Liver (tissue), 9 donors: ENCODE results near the gene PATJ. TPM values are rescaled to one million over a fixed set of nuclear protein-coding genes. Genes with fewer than 3 reads are reported as not detected.

Source experiments
- DNase-seq: peaks from one replicate; pipeline ENCODE4 v3.0.0-alpha.2; 2017; ENCODE audit warnings: low spot score
- H3K27ac ChIP-seq, 2 donors: one replicate each; pipeline ENCODE4 v1.7.0; 2013; ENCODE audit warnings: inconsistent platforms in 2 of 2, low read length in 2 of 2, control low read depth in 1 of 2, low read depth in 1 of 2, mild to moderate bottlenecking in 1 of 2
- H3K27me3 ChIP-seq, 4 donors: one replicate each; pipeline versions ENCODE4 v1.6.1 to v1.7.0; 2013; ENCODE audit warnings: low read length in 3 of 4, inconsistent platforms in 1 of 4, mild to moderate bottlenecking in 1 of 4, moderate library complexity in 1 of 4; ENCODE audit not compliant: control insufficient read depth in 4 of 4, insufficient read depth in 4 of 4
- H3K36me3 ChIP-seq, 4 donors: one replicate each; pipeline versions ENCODE4 v1.6.1 to v1.7.0; 2013; ENCODE audit warnings: low read length in 3 of 4, mild to moderate bottlenecking in 3 of 4, low read depth in 1 of 4, moderate library complexity in 1 of 4; ENCODE audit not compliant: control insufficient read depth in 4 of 4, insufficient read depth in 3 of 4
- H3K4me1 ChIP-seq, 4 donors: one replicate each; pipeline versions ENCODE4 v1.6.1 to v1.7.0; 2013; ENCODE audit warnings: low read length in 3 of 4, mild to moderate bottlenecking in 3 of 4, moderate library complexity in 1 of 4; ENCODE audit not compliant: control insufficient read depth in 4 of 4, insufficient read depth in 4 of 4
- H3K4me3 ChIP-seq, 3 donors: one replicate each; pipeline versions ENCODE4 v1.6.1 to v1.7.0; 2013; ENCODE audit warnings: low read length in 3 of 3, control low read depth in 1 of 3, low read depth in 1 of 3, mild to moderate bottlenecking in 1 of 3
- H3K9ac ChIP-seq, 2 donors: one replicate each; pipeline ENCODE4 v1.7.0; 2013; ENCODE audit warnings: low read length in 2 of 2, mild to moderate bottlenecking in 2 of 2, moderate library complexity in 2 of 2, control low read depth in 1 of 2, low read depth in 1 of 2
- H3K9me3 ChIP-seq, 4 donors: one replicate each; pipeline versions ENCODE4 v1.6.1 to v1.7.0; 2013; ENCODE audit warnings: low read length in 3 of 4; ENCODE audit not compliant: control insufficient read depth in 4 of 4
- ATF3 ChIP-seq: IDR thresholded peaks from 2 replicates; pipeline ENCODE4 v1.6.1; 2016; ENCODE audit warnings: antibody characterized with exemption
- EGR1 ChIP-seq, 2 donors: IDR thresholded peaks; 2 replicates each; pipeline ENCODE4 v1.6.1; 2016 to 2018; ENCODE audit warnings: antibody characterized with exemption in 2 of 2, low read depth in 2 of 2
- FOXA1 ChIP-seq: IDR thresholded peaks from 2 replicates; pipeline ENCODE4 v1.6.1; 2016; ENCODE audit warnings: antibody characterized with exemption
- FOXA2 ChIP-seq: IDR thresholded peaks from 2 replicates; pipeline ENCODE4 v1.6.1; 2016; ENCODE audit warnings: antibody characterized with exemption
- GABPA ChIP-seq, 2 donors: IDR thresholded peaks in 1 of 2; conservative IDR thresholded peaks in 1 of 2; 2 replicates each; pipeline ENCODE4 v1.6.1; 2016; ENCODE audit warnings: antibody characterized with exemption in 2 of 2, mild to moderate bottlenecking in 1 of 2, moderate library complexity in 1 of 2
- HNF4G ChIP-seq: IDR thresholded peaks from 2 replicates; pipeline ENCODE4 v1.6.1; 2016; ENCODE audit warnings: antibody characterized with exemption
- JUND ChIP-seq, 2 donors: IDR thresholded peaks; 2 replicates each; pipeline ENCODE4 v1.6.1; 2016; ENCODE audit warnings: antibody characterized with exemption in 2 of 2
- RXRA ChIP-seq, 2 donors: IDR thresholded peaks; 2 replicates each; pipeline ENCODE4 v1.6.1; 2017 to 2018; ENCODE audit warnings: antibody characterized with exemption in 2 of 2, mild to moderate bottlenecking in 1 of 2
- SP1 ChIP-seq: IDR thresholded peaks from 2 replicates; pipeline ENCODE4 v1.6.1; 2018; ENCODE audit warnings: antibody characterized with exemption, mild to moderate bottlenecking
- TAF1 ChIP-seq: conservative IDR thresholded peaks from 2 replicates; pipeline ENCODE4 v1.6.1; 2016; ENCODE audit warnings: antibody characterized with exemption, mild to moderate bottlenecking
- YY1 ChIP-seq: IDR thresholded peaks from 2 replicates; pipeline ENCODE4 v1.6.1; 2016; ENCODE audit warnings: antibody characterized with exemption, mild to moderate bottlenecking
- WGBS: extraction: QIAGEN DNeasy Blood & Tissue Kit; methylation state at CpG from one replicate; pipeline ENCODE4 v1.1.7; 2013; 5-methylcytosine and 5-hydroxymethylcytosine counted together
- polyA plus RNA-seq, 2 donors: library from polyadenylated mRNA; stranded (reverse) in 1 of 2; unstranded in 1 of 2; fragments of 200-250 nt in 1 of 2; fragments of >200 nt in 1 of 2; fragmentation: Nextera tagmentation in 1 of 2; extraction: Ambion mirVana in 1 of 2; gene quantifications; one replicate each; pipeline versions ENCODE4 v1.2.1 to v1.2.3, GENCODE V29; 2013 to 2015
- total RNA-seq, 2 donors: library from RNA; depleted of rRNA; stranded (reverse); fragments of >200 nt; gene quantifications; one replicate each; pipeline ENCODE4 v1.2.3, GENCODE V29; 2014
- TF ChIP-seq, protein P1 (sequence below): IDR thresholded peaks from 2 replicates; pipeline ENCODE4 v1.6.1; 2016; ENCODE audit warnings: antibody characterized with exemption
- TF ChIP-seq, protein P2 (sequence below): fragments of 150-350 bp; IDR thresholded peaks from 2 replicates; pipeline ENCODE4 v1.5.1; 2017; ENCODE audit warnings: improper control_type of control experiment, low read depth, low read length; ENCODE audit not compliant: missing input control
- TF ChIP-seq, protein P3 (sequence below): IDR thresholded peaks from 2 replicates; pipeline ENCODE4 v1.6.1; 2016; ENCODE audit warnings: antibody characterized with exemption
- TF ChIP-seq, protein P4 (sequence below): IDR thresholded peaks from 2 replicates; pipeline ENCODE4 v1.6.1; 2016; ENCODE audit warnings: antibody characterized with exemption, mild to moderate bottlenecking
- donor health status: healthy.
- donor health status: healthy.
- donor health status: healthy.
- donor health status: healthy.
- donor health status: healthy.

PATJ gene
- total and polyA plus RNA-seq, 4 donors, result 5.7 to 29.8 (median 9.0) TPM

DNA sequence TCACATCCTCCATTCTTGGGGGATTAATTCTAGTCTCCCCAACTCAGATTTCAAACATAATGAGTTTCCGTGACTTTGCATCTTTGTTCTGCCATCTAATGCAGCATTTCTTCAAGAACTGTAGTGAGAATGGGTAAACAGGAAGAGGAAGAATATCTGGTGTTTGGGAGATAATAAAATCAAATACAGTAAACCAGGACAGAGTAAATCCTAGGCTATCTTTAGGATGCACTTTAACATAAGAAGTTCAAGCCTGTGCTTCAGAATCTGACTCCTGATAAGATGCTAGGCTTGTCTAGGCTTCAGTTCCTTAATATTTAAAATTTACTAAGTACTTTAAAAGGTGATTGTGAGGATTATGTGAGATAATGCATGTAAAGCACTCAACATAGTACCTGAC is 27.9 kb downstream of the PATJ start:
- Histone ChIP-seq H3K9me3 (no peaks in the 10 kb centered on the region), H3K36me3 (peaks cover 3 to 14% (median 9%) of the 10 kb centered on the region in 4 donors), H3K4me3 (no peak overlapping the region), H3K27me3 (no peaks in the 10 kb centered on the region), H3K4me1 (no peaks in the 10 kb centered on the region), H3K9ac (no peak overlapping the region), H3K27ac (no peak overlapping the region)
- WGBS, result 88% methylated on average over 1 of the region's 1 CpG
- TF ChIP-seq JUND (IDR thresholded peaks at IDR 0.05), result no peak
- no peak for TF ChIP-seq SP1
- no peak for TF ChIP-seq TAF1
- TF ChIP-seq, protein P1, sequence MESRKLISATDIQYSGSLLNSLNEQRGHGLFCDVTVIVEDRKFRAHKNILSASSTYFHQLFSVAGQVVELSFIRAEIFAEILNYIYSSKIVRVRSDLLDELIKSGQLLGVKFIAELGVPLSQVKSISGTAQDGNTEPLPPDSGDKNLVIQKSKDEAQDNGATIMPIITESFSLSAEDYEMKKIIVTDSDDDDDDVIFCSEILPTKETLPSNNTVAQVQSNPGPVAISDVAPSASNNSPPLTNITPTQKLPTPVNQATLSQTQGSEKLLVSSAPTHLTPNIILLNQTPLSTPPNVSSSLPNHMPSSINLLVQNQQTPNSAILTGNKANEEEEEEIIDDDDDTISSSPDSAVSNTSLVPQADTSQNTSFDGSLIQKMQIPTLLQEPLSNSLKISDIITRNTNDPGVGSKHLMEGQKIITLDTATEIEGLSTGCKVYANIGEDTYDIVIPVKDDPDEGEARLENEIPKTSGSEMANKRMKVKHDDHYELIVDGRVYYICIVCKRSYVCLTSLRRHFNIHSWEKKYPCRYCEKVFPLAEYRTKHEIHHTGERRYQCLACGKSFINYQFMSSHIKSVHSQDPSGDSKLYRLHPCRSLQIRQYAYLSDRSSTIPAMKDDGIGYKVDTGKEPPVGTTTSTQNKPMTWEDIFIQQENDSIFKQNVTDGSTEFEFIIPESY, result no peak
- TF ChIP-seq FOXA2, result no peak
- TF ChIP-seq GABPA (IDR thresholded peaks at IDR 0.05 in 1 of 2, conservative IDR thresholded peaks at IDR 0.05 in 1 of 2), result no peak
- TF ChIP-seq RXRA (IDR thresholded peaks at IDR 0.05), result no peak
- TF ChIP-seq HNF4G, result no peak
- TF ChIP-seq, protein P2, sequence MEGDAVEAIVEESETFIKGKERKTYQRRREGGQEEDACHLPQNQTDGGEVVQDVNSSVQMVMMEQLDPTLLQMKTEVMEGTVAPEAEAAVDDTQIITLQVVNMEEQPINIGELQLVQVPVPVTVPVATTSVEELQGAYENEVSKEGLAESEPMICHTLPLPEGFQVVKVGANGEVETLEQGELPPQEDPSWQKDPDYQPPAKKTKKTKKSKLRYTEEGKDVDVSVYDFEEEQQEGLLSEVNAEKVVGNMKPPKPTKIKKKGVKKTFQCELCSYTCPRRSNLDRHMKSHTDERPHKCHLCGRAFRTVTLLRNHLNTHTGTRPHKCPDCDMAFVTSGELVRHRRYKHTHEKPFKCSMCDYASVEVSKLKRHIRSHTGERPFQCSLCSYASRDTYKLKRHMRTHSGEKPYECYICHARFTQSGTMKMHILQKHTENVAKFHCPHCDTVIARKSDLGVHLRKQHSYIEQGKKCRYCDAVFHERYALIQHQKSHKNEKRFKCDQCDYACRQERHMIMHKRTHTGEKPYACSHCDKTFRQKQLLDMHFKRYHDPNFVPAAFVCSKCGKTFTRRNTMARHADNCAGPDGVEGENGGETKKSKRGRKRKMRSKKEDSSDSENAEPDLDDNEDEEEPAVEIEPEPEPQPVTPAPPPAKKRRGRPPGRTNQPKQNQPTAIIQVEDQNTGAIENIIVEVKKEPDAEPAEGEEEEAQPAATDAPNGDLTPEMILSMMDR, result no peak
- TF ChIP-seq, protein P3, sequence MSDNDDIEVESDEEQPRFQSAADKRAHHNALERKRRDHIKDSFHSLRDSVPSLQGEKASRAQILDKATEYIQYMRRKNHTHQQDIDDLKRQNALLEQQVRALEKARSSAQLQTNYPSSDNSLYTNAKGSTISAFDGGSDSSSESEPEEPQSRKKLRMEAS, result no peak
- DNase-seq, result no peak

DNA sequence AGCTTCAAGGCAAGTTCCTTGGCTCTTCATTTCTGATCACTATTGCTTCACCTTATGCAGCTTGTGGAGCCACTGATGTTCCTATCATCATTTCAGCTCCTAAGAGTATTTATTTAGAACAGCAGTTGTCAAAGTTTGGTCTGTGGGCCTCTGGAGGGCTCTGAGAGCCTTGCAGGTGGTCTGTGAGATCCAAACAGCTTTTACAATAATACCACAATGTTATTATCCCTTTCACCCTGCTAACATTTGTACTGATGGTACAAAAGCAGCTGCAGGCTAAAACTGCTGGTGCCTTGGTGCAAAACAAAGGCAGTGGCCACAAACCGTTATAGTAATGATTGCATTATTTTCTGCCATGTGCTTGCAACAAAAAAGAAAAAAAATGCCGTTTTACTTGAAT is 33.8 kb downstream of the PATJ start:
- H3K36me3 ChIP-seq, result peaks cover 0 to 3% (median 2%) of the 10 kb centered on the region in 4 donors
- H3K27me3 ChIP-seq, result no peaks in the 10 kb centered on the region
- WGBS, result 96% methylated on average over 2 of the region's 2 CpGs
- H3K27ac ChIP-seq, result no peak overlapping the region
- H3K4me3 ChIP-seq, result no peak overlapping the region
- no peaks in the 10 kb centered on the region for H3K4me1 ChIP-seq
- DNase-seq, result no peak
- TF ChIP-seq, protein P1, result no peak
- no peak for TF ChIP-seq EGR1 (IDR thresholded peaks at IDR 0.05; ENCODE audit: low read depth in 2 of 2)
- TF ChIP-seq, protein P2, result no peak
- no peak for TF ChIP-seq JUND (IDR thresholded peaks at IDR 0.05)
- TF ChIP-seq, protein P3, result no peak
- no peak for TF ChIP-seq HNF4G
- TF ChIP-seq FOXA1, result no peak
- TF ChIP-seq ATF3, result no peak
- no peak for TF ChIP-seq SP1
- TF ChIP-seq GABPA (IDR thresholded peaks at IDR 0.05 in 1 of 2, conservative IDR thresholded peaks at IDR 0.05 in 1 of 2), result no peak
- TF ChIP-seq, protein P4, sequence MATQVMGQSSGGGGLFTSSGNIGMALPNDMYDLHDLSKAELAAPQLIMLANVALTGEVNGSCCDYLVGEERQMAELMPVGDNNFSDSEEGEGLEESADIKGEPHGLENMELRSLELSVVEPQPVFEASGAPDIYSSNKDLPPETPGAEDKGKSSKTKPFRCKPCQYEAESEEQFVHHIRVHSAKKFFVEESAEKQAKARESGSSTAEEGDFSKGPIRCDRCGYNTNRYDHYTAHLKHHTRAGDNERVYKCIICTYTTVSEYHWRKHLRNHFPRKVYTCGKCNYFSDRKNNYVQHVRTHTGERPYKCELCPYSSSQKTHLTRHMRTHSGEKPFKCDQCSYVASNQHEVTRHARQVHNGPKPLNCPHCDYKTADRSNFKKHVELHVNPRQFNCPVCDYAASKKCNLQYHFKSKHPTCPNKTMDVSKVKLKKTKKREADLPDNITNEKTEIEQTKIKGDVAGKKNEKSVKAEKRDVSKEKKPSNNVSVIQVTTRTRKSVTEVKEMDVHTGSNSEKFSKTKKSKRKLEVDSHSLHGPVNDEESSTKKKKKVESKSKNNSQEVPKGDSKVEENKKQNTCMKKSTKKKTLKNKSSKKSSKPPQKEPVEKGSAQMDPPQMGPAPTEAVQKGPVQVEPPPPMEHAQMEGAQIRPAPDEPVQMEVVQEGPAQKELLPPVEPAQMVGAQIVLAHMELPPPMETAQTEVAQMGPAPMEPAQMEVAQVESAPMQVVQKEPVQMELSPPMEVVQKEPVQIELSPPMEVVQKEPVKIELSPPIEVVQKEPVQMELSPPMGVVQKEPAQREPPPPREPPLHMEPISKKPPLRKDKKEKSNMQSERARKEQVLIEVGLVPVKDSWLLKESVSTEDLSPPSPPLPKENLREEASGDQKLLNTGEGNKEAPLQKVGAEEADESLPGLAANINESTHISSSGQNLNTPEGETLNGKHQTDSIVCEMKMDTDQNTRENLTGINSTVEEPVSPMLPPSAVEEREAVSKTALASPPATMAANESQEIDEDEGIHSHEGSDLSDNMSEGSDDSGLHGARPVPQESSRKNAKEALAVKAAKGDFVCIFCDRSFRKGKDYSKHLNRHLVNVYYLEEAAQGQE, result no peak
- TF ChIP-seq YY1, result no peak
- no peak for TF ChIP-seq TAF1
- no peak overlapping the region for H3K9ac ChIP-seq
- no peaks in the 10 kb centered on the region for H3K9me3 ChIP-seq
